Choroid plexus epithelial cell (primary cell): ENCODE data around the gene CABP2.
A peak's percentile ranks its signal among the peaks of the same experiment; 100 is the strongest.

Experiments used
- DNase-seq: peaks from one replicate; pipeline ENCODE4 v3.0.0-alpha.2; 2010; ENCODE audit warnings: low read depth
- H3K4me3 ChIP-seq: 2 replicates; pipeline ENCODE4 v1.5.1; 2011; ENCODE audit warnings: low read depth, mild to moderate bottlenecking, control low read depth, low read length, moderate library complexity
- CTCF ChIP-seq: conservative IDR thresholded peaks from 2 replicates; pipeline ENCODE4 v1.5.1; 2011; ENCODE audit warnings: low read depth, mild to moderate bottlenecking, control low read depth, inconsistent platforms, low read length, moderate library complexity

CABP2 gene

GRCh38 chr11:67507242-67507863 lies 15.9 kb downstream of the CABP2 start:
- H3K4me3 ChIP-seq, result peak overlapping the region; percentile 78
- peak; percentile 79 for DNase-seq
- no peak for TF ChIP-seq CTCF

- no peak for TF ChIP-seq CTCF
- DNase-seq, result no peak
- no peak overlapping the region for H3K4me3 ChIP-seq
Measured at GRCh38 chr11:67506426-67507051, 16.7 kb downstream of the CABP2 start.

GRCh38 chr11:67505605-67506396 lies 17.4 kb downstream of the CABP2 start:
- H3K4me3 ChIP-seq, result peak overlapping the region; percentile 78
- peak; percentile 83 for DNase-seq
- TF ChIP-seq CTCF, result peak; percentile 95

GRCh38 chr11:67504950-67505581 lies 18.2 kb downstream of the CABP2 start, which contains the start of gene PITPNM1:
Gene PITPNM1 (minus strand): TSS chr11:67505363. CDS start chr11:67504180, 1,183 bp downstream.
- H3K4me3 ChIP-seq, result peak within 1 kb of the TSS; percentile 78
- DNase-seq, result peak; percentile 58
- TF ChIP-seq CTCF, result no peak

- TF ChIP-seq CTCF, result no peak
- peak; percentile 52 for DNase-seq
- H3K4me3 ChIP-seq, result peak overlapping the region; percentile 78
Measured at GRCh38 chr11:67504005-67504949, 19.0 kb downstream of the CABP2 start.
